Panc1 (cell line): ENCODE results near the gene ZNF654.

ENCODE experiments used
- POLR2AphosphoS5 ChIP-seq: IDR thresholded peaks from 2 replicates; pipeline ENCODE4 v1.6.1; 2012; ENCODE audit warnings: mild to moderate bottlenecking, low read depth, low read length, moderate library complexity
- TCF7L2 ChIP-seq: IDR thresholded peaks from 2 replicates; pipeline ENCODE4 v1.6.1; 2011; ENCODE audit warnings: mild to moderate bottlenecking, low read depth, low read length, inconsistent platforms
- TF ChIP-seq, protein P1 (sequence below): fragments of 450-650 bp; IDR thresholded peaks from 2 replicates; pipeline ENCODE4 v1.5.1; 2017; ENCODE audit warnings: mild to moderate bottlenecking

DNA sequence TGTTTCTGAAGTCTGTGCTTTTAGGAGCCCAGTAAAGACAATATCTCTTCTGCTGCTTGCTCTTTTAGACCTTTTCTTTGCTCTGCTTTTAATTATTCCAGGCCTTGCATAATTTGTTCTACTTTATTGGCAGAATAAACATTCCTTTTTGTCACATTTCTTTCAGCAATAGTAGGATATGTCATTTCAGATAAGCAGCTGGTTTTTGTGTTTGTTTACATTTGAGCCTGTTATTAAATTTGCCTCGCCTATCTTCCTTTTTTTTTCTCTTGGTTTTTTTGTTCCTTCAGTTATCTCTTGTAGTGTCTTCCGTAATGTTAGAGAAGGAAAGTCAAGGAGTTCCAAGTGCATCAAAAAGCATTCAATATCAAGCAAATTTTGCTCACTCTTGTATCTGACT is 16.4 kb downstream of the ZNF654 start:
- TF ChIP-seq, protein P1, sequence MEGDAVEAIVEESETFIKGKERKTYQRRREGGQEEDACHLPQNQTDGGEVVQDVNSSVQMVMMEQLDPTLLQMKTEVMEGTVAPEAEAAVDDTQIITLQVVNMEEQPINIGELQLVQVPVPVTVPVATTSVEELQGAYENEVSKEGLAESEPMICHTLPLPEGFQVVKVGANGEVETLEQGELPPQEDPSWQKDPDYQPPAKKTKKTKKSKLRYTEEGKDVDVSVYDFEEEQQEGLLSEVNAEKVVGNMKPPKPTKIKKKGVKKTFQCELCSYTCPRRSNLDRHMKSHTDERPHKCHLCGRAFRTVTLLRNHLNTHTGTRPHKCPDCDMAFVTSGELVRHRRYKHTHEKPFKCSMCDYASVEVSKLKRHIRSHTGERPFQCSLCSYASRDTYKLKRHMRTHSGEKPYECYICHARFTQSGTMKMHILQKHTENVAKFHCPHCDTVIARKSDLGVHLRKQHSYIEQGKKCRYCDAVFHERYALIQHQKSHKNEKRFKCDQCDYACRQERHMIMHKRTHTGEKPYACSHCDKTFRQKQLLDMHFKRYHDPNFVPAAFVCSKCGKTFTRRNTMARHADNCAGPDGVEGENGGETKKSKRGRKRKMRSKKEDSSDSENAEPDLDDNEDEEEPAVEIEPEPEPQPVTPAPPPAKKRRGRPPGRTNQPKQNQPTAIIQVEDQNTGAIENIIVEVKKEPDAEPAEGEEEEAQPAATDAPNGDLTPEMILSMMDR: no peak
- TF ChIP-seq TCF7L2 (no peak), POLR2AphosphoS5 (no peak)
